K562 (cell line): ENCODE results near the gene HCRTR1. TPM values are rescaled to one million over a fixed set of nuclear protein-coding genes. Genes with fewer than 3 reads are reported as not detected.

Source experiments
- ARNT ChIP-seq, 2 experiments: fragments of 450-650 bp; IDR thresholded peaks; 2 replicates each; pipeline ENCODE4 v1.6.1; 2016; ENCODE audit warnings: mild to moderate bottlenecking in 1 of 2
- CREM ChIP-seq: IDR thresholded peaks from 2 replicates; pipeline ENCODE4 v1.6.1; 2014; ENCODE audit warnings: antibody characterized with exemption, low read depth
- CTBP1 ChIP-seq: fragments of 450-650 bp; IDR thresholded peaks from 2 replicates; pipeline ENCODE4 v1.6.1; 2016; ENCODE audit warnings: borderline replicate concordance
- GATAD2A ChIP-seq: fragments of 450-650 bp; IDR thresholded peaks from 2 replicates; pipeline ENCODE4 v1.6.1; 2017
- KLF10 ChIP-seq: fragments of 250-450 bp; sonication (Bioruptor Pico); IDR thresholded peaks from 2 replicates; pipeline ENCODE4 v1.6.1; 2021; ENCODE audit warnings: matching md5 sums
- MCM5 ChIP-seq: fragments of 450-650 bp; IDR thresholded peaks from 2 replicates; pipeline ENCODE4 v1.6.1; 2016; ENCODE audit warnings: low read depth
- SPI1 ChIP-seq: IDR thresholded peaks from 2 replicates; pipeline ENCODE4 v1.6.1; 2011; ENCODE audit warnings: low read depth, low read length, control low read depth, borderline replicate concordance
- STAG1 ChIP-seq: sonication (generic); formaldehyde crosslinking; IDR thresholded peaks from 2 replicates; pipeline ENCODE4 v1.5.0; 2020; ENCODE audit warnings: missing genetic modification reagents, borderline replicate concordance
- TCF3 ChIP-seq: sonication (generic); formaldehyde crosslinking; IDR thresholded peaks from 2 replicates; pipeline ENCODE4 v1.4.0; 2020; ENCODE audit warnings: mild to moderate bottlenecking, missing genetic modification reagents
- XRCC5 ChIP-seq: fragments of 200-400 bp; formaldehyde crosslinking; IDR thresholded peaks from 2 replicates; pipeline ENCODE4 v1.6.1; 2017; ENCODE audit warnings: low read depth, mild to moderate bottlenecking, low read length
- ZNF121 ChIP-seq: sonication (generic); formaldehyde crosslinking; conservative IDR thresholded peaks from 2 replicates; pipeline ENCODE4 v1.8.0; 2022; ENCODE audit warnings: missing genetic modification reagents
- ZSCAN32 ChIP-seq: fragments of 450-650 bp; formaldehyde crosslinking; IDR thresholded peaks from 2 replicates; pipeline ENCODE4 v1.4.0; 2020; ENCODE audit warnings: mild to moderate bottlenecking, moderate library complexity
- polyA plus RNA-seq, 8 experiments: library from polyadenylated mRNA; depleted of rRNA in 4 of 8; stranded (reverse) in 5 of 8; unstranded in 3 of 8; fragments of >200 nt; fragmentation: Nextera tagmentation in 2 of 8; fragmentation: Illumina TruSeq in 1 of 8; extraction: Ambion mirVana in 2 of 8; extraction: Trizol in 1 of 8; gene quantifications; 2 replicates each; pipeline versions ENCODE4 v1.2.1 to v1.2.3, GENCODE V29; 2011 to 2014; ENCODE audit warnings: inconsistent platforms in 1 of 8, missing spikeins in 1 of 8
- total RNA-seq, 7 experiments: library from RNA; depleted of rRNA in 6 of 7; stranded (reverse); fragments of >200 nt in 6 of 7; fragmentation: Illumina TruSeq in 2 of 7; extraction: Trizol in 2 of 7; gene quantifications; 2 replicates each; pipeline versions ENCODE4 v1.2.1 to v1.2.3, GENCODE V29; 2011 to 2021; ENCODE audit warnings: low replicate concordance in 1 of 7
- TF ChIP-seq, protein P1 (sequence below), 2 experiments: IDR thresholded peaks in 1 of 2; conservative IDR thresholded peaks in 1 of 2; 2 replicates each; pipeline ENCODE4 v1.6.1; 2016; ENCODE audit warnings: low read depth in 2 of 2, mild to moderate bottlenecking in 1 of 2, missing compliant biosample characterization in 1 of 2, missing genetic modification characterization in 1 of 2, moderate library complexity in 1 of 2
- TF ChIP-seq, protein P2 (sequence below): fragments of 450-650 bp; formaldehyde crosslinking; IDR thresholded peaks from 2 replicates; pipeline ENCODE4 v1.4.0; 2020; ENCODE audit warnings: mild to moderate bottlenecking, moderate library complexity
- TF ChIP-seq, protein P3 (sequence below): sonication (generic); formaldehyde crosslinking; IDR thresholded peaks from 2 replicates; pipeline ENCODE4 v1.8.0; 2022; ENCODE audit warnings: mild to moderate bottlenecking, missing genetic modification reagents
- TF ChIP-seq, protein P4 (sequence below): fragments of 250-450 bp; sonication (Bioruptor Pico); IDR thresholded peaks from 2 replicates; pipeline ENCODE4 v1.8.0; 2021; ENCODE audit warnings: moderate library complexity, mild to moderate bottlenecking, inconsistent platforms

Gene HCRTR1
- total and polyA plus RNA-seq, 9 of the 15 experiments (the other 6 are each of a cell fraction or from before 2014, with no cell fraction given), result not detected

DNA sequence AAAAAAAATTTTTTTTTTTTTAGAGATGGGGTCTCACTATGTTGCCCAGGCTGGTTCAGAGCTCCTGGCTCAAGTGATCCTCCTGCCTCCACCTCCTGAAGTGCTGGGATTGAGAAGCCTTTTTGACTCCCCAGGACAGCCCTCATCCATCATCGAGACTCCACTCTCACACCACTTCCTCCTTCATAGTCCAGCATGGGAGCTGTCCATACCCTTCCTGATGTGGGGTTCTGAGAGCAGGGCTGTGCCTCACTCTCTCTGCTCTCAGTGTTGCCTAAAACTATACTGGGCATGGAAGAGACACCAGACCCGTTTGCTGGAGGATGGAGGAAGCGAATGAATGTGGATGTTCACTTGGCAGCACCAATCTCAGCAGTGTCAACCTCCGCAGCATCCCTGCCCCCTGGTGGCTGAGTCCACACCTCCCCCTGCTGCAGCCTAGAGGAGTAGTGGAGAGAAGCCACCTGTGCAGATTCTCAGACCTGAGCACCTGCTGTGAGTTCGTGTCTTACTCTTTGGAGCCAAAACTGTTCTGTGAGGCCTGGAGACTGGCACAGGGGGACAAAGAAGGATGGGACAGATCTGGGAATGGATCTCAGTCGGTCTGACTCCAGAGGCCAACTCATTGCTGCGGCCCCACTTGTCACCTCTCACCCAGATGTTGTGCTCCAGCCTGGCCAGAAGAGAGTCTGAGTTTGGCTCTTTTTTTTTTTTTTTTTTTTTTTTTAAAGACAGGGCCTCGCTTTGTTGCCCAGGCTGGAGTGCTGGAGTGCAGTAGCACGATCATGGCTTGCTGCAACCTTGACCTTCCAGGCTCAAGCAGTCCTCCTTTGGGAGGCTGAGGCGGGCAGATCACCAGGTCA, 23.5 kb upstream of the HCRTR1 start (continued):
- TF ChIP-seq, protein P1, sequence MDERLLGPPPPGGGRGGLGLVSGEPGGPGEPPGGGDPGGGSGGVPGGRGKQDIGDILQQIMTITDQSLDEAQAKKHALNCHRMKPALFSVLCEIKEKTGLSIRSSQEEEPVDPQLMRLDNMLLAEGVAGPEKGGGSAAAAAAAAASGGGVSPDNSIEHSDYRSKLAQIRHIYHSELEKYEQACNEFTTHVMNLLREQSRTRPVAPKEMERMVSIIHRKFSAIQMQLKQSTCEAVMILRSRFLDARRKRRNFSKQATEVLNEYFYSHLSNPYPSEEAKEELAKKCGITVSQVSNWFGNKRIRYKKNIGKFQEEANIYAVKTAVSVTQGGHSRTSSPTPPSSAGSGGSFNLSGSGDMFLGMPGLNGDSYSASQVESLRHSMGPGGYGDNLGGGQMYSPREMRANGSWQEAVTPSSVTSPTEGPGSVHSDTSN (CRISPR knock-in tag; IDR thresholded peaks at IDR 0.05; ENCODE audit: low read depth), result no peak
- TF ChIP-seq, protein P1 (tag; conservative IDR thresholded peaks at IDR 0.05; ENCODE audit: low read depth), result 0 out of 2 replicates have a peak, but pooled peaks have one; percentile 14
- TF ChIP-seq GATAD2A (no peak), ZSCAN32 (no peak), CTBP1 (peak; percentile 74), ARNT (IDR thresholded peaks at IDR 0.05) (no peak), TCF3 (no peak), MCM5 (no peak), XRCC5 (peak; percentile 48; the same call in 1 of the 2 replicates), ZNF121 (CRISPR knock-in tag) (peak; percentile 67), SPI1 (peak; percentile 81; the same call in 1 of the 2 replicates), CREM (peak; percentile 52; the same call in 1 of the 2 replicates), STAG1 (peak; percentile 71; the same call in 1 of the 2 replicates), KLF10 (CRISPR knock-in tag) (no peak)
- TF ChIP-seq, protein P2, sequence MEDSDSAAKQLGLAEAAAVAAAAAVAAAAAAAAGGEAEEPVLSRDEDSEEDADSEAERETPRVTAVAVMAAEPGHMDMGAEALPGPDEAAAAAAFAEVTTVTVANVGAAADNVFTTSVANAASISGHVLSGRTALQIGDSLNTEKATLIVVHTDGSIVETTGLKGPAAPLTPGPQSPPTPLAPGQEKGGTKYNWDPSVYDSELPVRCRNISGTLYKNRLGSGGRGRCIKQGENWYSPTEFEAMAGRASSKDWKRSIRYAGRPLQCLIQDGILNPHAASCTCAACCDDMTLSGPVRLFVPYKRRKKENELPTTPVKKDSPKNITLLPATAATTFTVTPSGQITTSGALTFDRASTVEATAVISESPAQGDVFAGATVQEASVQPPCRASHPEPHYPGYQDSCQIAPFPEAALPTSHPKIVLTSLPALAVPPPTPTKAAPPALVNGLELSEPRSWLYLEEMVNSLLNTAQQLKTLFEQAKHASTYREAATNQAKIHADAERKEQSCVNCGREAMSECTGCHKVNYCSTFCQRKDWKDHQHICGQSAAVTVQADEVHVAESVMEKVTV (CRISPR knock-in tag), result peak; percentile 69; the same call in 1 of the 2 replicates
- TF ChIP-seq, protein P3, sequence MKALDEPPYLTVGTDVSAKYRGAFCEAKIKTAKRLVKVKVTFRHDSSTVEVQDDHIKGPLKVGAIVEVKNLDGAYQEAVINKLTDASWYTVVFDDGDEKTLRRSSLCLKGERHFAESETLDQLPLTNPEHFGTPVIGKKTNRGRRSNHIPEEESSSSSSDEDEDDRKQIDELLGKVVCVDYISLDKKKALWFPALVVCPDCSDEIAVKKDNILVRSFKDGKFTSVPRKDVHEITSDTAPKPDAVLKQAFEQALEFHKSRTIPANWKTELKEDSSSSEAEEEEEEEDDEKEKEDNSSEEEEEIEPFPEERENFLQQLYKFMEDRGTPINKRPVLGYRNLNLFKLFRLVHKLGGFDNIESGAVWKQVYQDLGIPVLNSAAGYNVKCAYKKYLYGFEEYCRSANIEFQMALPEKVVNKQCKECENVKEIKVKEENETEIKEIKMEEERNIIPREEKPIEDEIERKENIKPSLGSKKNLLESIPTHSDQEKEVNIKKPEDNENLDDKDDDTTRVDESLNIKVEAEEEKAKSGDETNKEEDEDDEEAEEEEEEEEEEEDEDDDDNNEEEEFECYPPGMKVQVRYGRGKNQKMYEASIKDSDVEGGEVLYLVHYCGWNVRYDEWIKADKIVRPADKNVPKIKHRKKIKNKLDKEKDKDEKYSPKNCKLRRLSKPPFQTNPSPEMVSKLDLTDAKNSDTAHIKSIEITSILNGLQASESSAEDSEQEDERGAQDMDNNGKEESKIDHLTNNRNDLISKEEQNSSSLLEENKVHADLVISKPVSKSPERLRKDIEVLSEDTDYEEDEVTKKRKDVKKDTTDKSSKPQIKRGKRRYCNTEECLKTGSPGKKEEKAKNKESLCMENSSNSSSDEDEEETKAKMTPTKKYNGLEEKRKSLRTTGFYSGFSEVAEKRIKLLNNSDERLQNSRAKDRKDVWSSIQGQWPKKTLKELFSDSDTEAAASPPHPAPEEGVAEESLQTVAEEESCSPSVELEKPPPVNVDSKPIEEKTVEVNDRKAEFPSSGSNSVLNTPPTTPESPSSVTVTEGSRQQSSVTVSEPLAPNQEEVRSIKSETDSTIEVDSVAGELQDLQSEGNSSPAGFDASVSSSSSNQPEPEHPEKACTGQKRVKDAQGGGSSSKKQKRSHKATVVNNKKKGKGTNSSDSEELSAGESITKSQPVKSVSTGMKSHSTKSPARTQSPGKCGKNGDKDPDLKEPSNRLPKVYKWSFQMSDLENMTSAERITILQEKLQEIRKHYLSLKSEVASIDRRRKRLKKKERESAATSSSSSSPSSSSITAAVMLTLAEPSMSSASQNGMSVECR (CRISPR knock-in tag), result no peak
- TF ChIP-seq, protein P4, sequence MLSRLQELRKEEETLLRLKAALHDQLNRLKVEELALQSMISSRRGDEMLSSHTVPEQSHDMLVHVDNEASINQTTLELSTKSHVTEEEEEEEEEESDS (CRISPR knock-in tag), result no peak
